Measurements from ENCODE around the gene YIPF6. TPM values are rescaled to one million over a fixed set of nuclear protein-coding genes. Genes with fewer than 3 reads are reported as not detected.

The YIPF6 gene
- polyA plus RNA-seq, 6 donors from 2014 or later = 12.7 to 25.2 (median 19.8) TPM

Other genes starting within 250 kb of the YIPF6 start
- gene OPHN1, start 65.6 kb upstream of the YIPF6 start, polyA plus RNA-seq (ENCODE audit: low read depth in 6 of 6) = under 1 TPM in 1 of 6 donors, not detected in 5; 0.51 TPM
- not detected for gene STARD8, start 148.6 kb downstream of the YIPF6 start, polyA plus RNA-seq (ENCODE audit: low read depth in 6 of 6)

Data from naive B cell (primary cell).